SU-DHL-6 (cell line): Measurements from ENCODE around the gene ADAMTS15.

Experiments used
- H2AFZ ChIP-seq: fragments of 200-600 bp; sonication (generic); 2 replicates; pipeline ENCODE4 v1.6.1; 2014; ENCODE audit warnings: low read depth, mild to moderate bottlenecking, moderate library complexity, mixed read lengths, antibody characterized with exemption, low read length; ENCODE audit not compliant: severe bottlenecking
- H3F3A ChIP-seq: fragments of 200-600 bp; shearing (Covaris generic); 2 replicates; pipeline ENCODE4 v1.6.0; 2016; ENCODE audit warnings: antibody characterized with exemption, mild to moderate bottlenecking; ENCODE audit not compliant: insufficient read depth
- H3K27ac ChIP-seq: fragments of 200-600 bp; sonication (generic); 2 replicates; pipeline ENCODE4 v1.5.1; 2016; ENCODE audit warnings: low read depth, mild to moderate bottlenecking, low read length, moderate library complexity, mixed read lengths
- H3K27me3 ChIP-seq: fragments of 200-600 bp; sonication (generic), shearing (Covaris generic); 2 replicates; pipeline ENCODE4 v1.6.0; 2014; ENCODE audit warnings: mild to moderate bottlenecking, low read length
- H3K36me3 ChIP-seq: fragments of 200-600 bp; sonication (generic); 2 replicates; pipeline ENCODE4 v1.6.1; 2014; ENCODE audit warnings: mild to moderate bottlenecking, low read length, mixed read lengths
- H3K4me2 ChIP-seq: fragments of 300-600, 200-600 bp; shearing (Covaris generic), sonication (generic); 2 replicates; pipeline ENCODE4 v1.6.0; 2014; ENCODE audit warnings: low read length, low read depth, mild to moderate bottlenecking; ENCODE audit not compliant: poor library complexity, severe bottlenecking
- H3K4me3 ChIP-seq: fragments of 200-600 bp; sonication (generic); 2 replicates; pipeline ENCODE4 v1.5.1; 2014; ENCODE audit warnings: antibody characterized with exemption, low read length, mild to moderate bottlenecking, mixed read lengths; ENCODE audit not compliant: insufficient read depth, poor library complexity, severe bottlenecking
- H3K79me2 ChIP-seq: fragments of 200-600 bp; sonication (generic); 2 replicates; pipeline ENCODE4 v1.6.1; 2014; ENCODE audit warnings: mild to moderate bottlenecking, low read length, moderate library complexity; ENCODE audit not compliant: insufficient read depth
- H3K9ac ChIP-seq: fragments of 200-600 bp; sonication (generic); 2 replicates; pipeline ENCODE4 v1.7.0; 2014; ENCODE audit warnings: mild to moderate bottlenecking, low read length
- H3K9me2 ChIP-seq: fragments of 200-600 bp; sonication (generic); replicated peaks from 2 replicates; pipeline ENCODE4 v1.6.1; 2014; ENCODE audit warnings: low read length; ENCODE audit not compliant: insufficient read depth
- H3K9me3 ChIP-seq: fragments of 200-600 bp; sonication (generic); 2 replicates; pipeline ENCODE4 v1.6.1; 2014; ENCODE audit warnings: low read length, mixed read lengths; ENCODE audit not compliant: insufficient read depth
- H4K20me1 ChIP-seq: fragments of 200-600 bp; sonication (generic); 2 replicates; pipeline ENCODE4 v1.6.1; 2014; ENCODE audit warnings: low read depth, mild to moderate bottlenecking, antibody characterized with exemption, low read length, moderate library complexity, mixed read lengths
- EZH2phosphoT487 ChIP-seq: fragments of 200-600 bp; sonication (generic), shearing (Covaris generic); conservative IDR thresholded peaks from 2 replicates; pipeline ENCODE4 v1.6.1; 2018; ENCODE audit warnings: mild to moderate bottlenecking, antibody characterized with exemption, low read length, moderate library complexity, mixed read lengths
- TF ChIP-seq, protein P1 (sequence below): fragments of 200-600 bp; sonication (generic); IDR thresholded peaks from one replicate; pipeline ENCODE4 v1.5.1; 2017; ENCODE audit warnings: antibody characterized with exemption, mild to moderate bottlenecking, low read length, moderate library complexity; ENCODE audit not compliant: insufficient read depth, poor library complexity, severe bottlenecking

Gene ADAMTS15

GRCh38 chr11:130476200-130476921, 27.9 kb downstream of the ADAMTS15 start:
- H3F3A ChIP-seq, result no peaks in the 10 kb centered on the region
- no peaks in the 10 kb centered on the region for H3K79me2 ChIP-seq
- no peaks in the 10 kb centered on the region for H3K27me3 ChIP-seq
- no peak overlapping the region for H2AFZ ChIP-seq
- no peak overlapping the region for H3K4me3 ChIP-seq
- H3K36me3 ChIP-seq, result no peaks in the 10 kb centered on the region
- H3K9me2 ChIP-seq, result no peaks in the 10 kb centered on the region
- TF ChIP-seq EZH2phosphoT487, result no peak
- TF ChIP-seq, protein P1, sequence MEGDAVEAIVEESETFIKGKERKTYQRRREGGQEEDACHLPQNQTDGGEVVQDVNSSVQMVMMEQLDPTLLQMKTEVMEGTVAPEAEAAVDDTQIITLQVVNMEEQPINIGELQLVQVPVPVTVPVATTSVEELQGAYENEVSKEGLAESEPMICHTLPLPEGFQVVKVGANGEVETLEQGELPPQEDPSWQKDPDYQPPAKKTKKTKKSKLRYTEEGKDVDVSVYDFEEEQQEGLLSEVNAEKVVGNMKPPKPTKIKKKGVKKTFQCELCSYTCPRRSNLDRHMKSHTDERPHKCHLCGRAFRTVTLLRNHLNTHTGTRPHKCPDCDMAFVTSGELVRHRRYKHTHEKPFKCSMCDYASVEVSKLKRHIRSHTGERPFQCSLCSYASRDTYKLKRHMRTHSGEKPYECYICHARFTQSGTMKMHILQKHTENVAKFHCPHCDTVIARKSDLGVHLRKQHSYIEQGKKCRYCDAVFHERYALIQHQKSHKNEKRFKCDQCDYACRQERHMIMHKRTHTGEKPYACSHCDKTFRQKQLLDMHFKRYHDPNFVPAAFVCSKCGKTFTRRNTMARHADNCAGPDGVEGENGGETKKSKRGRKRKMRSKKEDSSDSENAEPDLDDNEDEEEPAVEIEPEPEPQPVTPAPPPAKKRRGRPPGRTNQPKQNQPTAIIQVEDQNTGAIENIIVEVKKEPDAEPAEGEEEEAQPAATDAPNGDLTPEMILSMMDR, result no peak
- H3K9ac ChIP-seq, result no peak overlapping the region
- no peaks in the 10 kb centered on the region for H4K20me1 ChIP-seq
- H3K27ac ChIP-seq, result no peak overlapping the region
- no peaks in the 10 kb centered on the region for H3K9me3 ChIP-seq
- H3K4me2 ChIP-seq, result no peak overlapping the region

GRCh38 chr11:130476922-130477491, 28.6 kb downstream of the ADAMTS15 start:
- no peak overlapping the region for H3K27ac ChIP-seq
- H3K27me3 ChIP-seq, result no peaks in the 10 kb centered on the region

GRCh38 chr11:130477586-130478203, 29.2 kb downstream of the ADAMTS15 start:
- Histone ChIP-seq H3K9ac (no peak overlapping the region), H3K79me2 (no peaks in the 10 kb centered on the region), H3K36me3 (no peaks in the 10 kb centered on the region), H3K9me3 (no peaks in the 10 kb centered on the region), H3K27ac (no peak overlapping the region), H2AFZ (no peak overlapping the region), H3K4me3 (no peak overlapping the region), H3K9me2 (no peaks in the 10 kb centered on the region), H3K27me3 (no peaks in the 10 kb centered on the region), H3F3A (no peaks in the 10 kb centered on the region), H4K20me1 (no peaks in the 10 kb centered on the region), H3K4me2 (no peak overlapping the region)
- TF ChIP-seq, protein P1, result no peak
- TF ChIP-seq EZH2phosphoT487, result no peak

More at GRCh38 chr11:130476922-130477491, 28.6 kb downstream of the ADAMTS15 start:
- Histone ChIP-seq H3K9me2 (no peaks in the 10 kb centered on the region), H3F3A (no peaks in the 10 kb centered on the region), H3K4me2 (no peak overlapping the region), H3K9me3 (no peaks in the 10 kb centered on the region), H4K20me1 (no peaks in the 10 kb centered on the region), H3K36me3 (no peaks in the 10 kb centered on the region), H3K79me2 (no peaks in the 10 kb centered on the region), H2AFZ (no peak overlapping the region), H3K9ac (no peak overlapping the region), H3K4me3 (no peak overlapping the region)
- TF ChIP-seq, protein P1, result no peak
- no peak for TF ChIP-seq EZH2phosphoT487
